ENCODE results near the gene IPO4.

Gene IPO4

DNA sequence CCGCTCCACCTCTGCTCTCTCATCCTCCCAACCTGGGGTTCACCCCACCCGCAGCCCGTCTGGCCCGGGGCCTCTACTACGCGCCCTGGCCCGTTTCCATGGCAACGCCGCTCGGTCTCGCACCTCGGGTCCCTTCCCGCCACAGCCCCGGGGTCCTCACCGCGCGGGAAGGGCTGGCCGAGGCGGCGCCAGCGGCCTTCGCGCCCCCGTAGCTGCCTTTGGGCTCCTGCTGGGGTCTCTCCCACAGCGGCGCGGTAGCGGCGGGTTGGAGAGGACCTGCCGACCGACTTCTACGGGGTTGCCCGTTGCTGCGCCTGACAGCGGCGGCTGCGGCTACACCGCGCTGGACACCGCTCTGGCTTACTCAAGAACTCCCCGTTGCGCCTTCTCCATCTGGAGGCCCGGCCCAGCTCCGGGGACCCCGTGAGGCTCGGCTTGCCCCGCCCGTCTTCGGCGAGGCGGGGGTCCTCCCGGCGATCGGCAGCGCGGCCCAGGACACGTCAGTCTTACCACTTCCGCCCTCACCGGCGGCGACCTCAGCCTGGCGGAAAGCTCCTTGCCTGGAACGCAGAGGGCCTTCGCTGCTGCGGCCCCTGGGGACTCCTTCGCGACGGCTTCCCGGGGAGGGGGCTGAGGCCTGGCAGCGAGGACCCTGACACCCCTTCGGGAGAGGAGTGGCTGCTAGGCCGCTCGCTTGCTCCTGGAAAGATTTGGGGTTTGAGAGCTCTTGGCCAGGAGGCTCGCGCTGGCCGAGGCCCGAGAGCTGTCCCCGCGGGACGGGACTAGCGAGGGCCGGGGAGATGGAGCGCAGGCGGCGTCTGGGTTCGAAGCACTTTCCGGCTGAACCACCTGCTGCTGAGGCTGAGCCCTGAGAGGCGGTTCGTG is 6.8 kb upstream of the IPO4 start, which contains the start of gene TM9SF1:
Gene TM9SF1, minus strand, starts transcription at position 256 of the 885 bp plus-strand sequence. CDS start 422 bp downstream, outside the sequence.
- CTCF ChIA-PET: interaction anchor here (0.6 to 2.4 kb wide), 3 partner anchors 35 to 235 kb away, joined by 3 to 10 read pairs (median 3); partner anchors contain the start of gene IRF9
- POLR2A ChIA-PET: interaction anchor here (0.6 to 4.1 kb wide), 21 partner anchors 8 to 159 kb away, joined by 3 to 43 read pairs (median 5); partner anchors contain the start of genes CHMP4A, CIDEB, DCAF11 and EMC9
- Histone ChIP-seq H3K4me1 (ENCODE audit: control insufficient read depth, insufficient read depth, low read length) (peaks cover 4% of the 10 kb centered on the region; the same call in 1 of the 2 replicates), H3K27ac (ENCODE audit: extremely low read depth, low read depth, low read length) (peak within 1 kb of the TSS; percentile 97), H3K36me3 (ENCODE audit: control insufficient read depth in 2 of 2, insufficient read depth in 1 of 2, low read length in 2 of 2) (peaks cover 10 to 46% of the 10 kb centered on the region in 2 experiments), H3K4me3 (ENCODE audit: low read depth, low read length) (peak within 1 kb of the TSS; percentile 89), H3K9me3 (ENCODE audit: control insufficient read depth, insufficient read depth, low read depth, low read length) (no peaks in the 10 kb centered on the region)
- TF ChIP-seq TSHZ1 (tag by site-specific recombination; IDR thresholded peaks at IDR 0.05; ENCODE audit: borderline replicate concordance) (0 out of 2 replicates have a peak, but pooled peaks have one; percentile 45), ZNF394 (tag by site-specific recombination; IDR thresholded peaks at IDR 0.05; ENCODE audit: borderline replicate concordance) (peak; percentile 52; the same call in 1 of the 2 replicates), ZFP69B (tag by site-specific recombination; IDR thresholded peaks at IDR 0.05) (peak; percentile 26; the same call in 1 of the 2 replicates), ZNF112 (tag by site-specific recombination; IDR thresholded peaks at IDR 0.05) (no peak), ZNF555 (tag by site-specific recombination; conservative IDR thresholded peaks at IDR 0.05) (no peak), ZNF24 (tag by site-specific recombination; IDR thresholded peaks at IDR 0.05) (no peak; the same call in 1 of the 2 replicates), ZNF600 (tag by site-specific recombination; IDR thresholded peaks at IDR 0.05) (peak; percentile 73), ZNF341 (tag by site-specific recombination; IDR thresholded peaks at IDR 0.05; ENCODE audit: low read depth) (no peak), ZBTB10 (tag by site-specific recombination; IDR thresholded peaks at IDR 0.05) (peak; percentile 52), ZNF629 (tag by site-specific recombination; IDR thresholded peaks at IDR 0.05) (peak; percentile 85), ZSCAN23 (tag by site-specific recombination; IDR thresholded peaks at IDR 0.05) (no peak; the same call in 1 of the 2 replicates), ZNF248 (tag by site-specific recombination; IDR thresholded peaks at IDR 0.05) (no peak), YY1 (tag by site-specific recombination; IDR thresholded peaks at IDR 0.05) (peak; percentile 49), KLF10 (tag by site-specific recombination; IDR thresholded peaks at IDR 0.05) (peak; percentile 64; the same call in 1 of the 2 replicates), KLF9 (tag by site-specific recombination; IDR thresholded peaks at IDR 0.05; ENCODE audit: low read depth) (peak; percentile 29; the same call in 1 of the 2 replicates), ZNF561 (tag by site-specific recombination; IDR thresholded peaks at IDR 0.05; ENCODE audit: borderline replicate concordance) (peak; percentile 84)
- TF ChIP-seq, protein P1, sequence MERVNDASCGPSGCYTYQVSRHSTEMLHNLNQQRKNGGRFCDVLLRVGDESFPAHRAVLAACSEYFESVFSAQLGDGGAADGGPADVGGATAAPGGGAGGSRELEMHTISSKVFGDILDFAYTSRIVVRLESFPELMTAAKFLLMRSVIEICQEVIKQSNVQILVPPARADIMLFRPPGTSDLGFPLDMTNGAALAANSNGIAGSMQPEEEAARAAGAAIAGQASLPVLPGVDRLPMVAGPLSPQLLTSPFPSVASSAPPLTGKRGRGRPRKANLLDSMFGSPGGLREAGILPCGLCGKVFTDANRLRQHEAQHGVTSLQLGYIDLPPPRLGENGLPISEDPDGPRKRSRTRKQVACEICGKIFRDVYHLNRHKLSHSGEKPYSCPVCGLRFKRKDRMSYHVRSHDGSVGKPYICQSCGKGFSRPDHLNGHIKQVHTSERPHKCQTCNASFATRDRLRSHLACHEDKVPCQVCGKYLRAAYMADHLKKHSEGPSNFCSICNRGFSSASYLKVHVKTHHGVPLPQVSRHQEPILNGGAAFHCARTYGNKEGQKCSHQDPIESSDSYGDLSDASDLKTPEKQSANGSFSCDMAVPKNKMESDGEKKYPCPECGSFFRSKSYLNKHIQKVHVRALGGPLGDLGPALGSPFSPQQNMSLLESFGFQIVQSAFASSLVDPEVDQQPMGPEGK (tag by site-specific recombination; IDR thresholded peaks at IDR 0.05): peak; percentile 92
- TF ChIP-seq, protein P2, sequence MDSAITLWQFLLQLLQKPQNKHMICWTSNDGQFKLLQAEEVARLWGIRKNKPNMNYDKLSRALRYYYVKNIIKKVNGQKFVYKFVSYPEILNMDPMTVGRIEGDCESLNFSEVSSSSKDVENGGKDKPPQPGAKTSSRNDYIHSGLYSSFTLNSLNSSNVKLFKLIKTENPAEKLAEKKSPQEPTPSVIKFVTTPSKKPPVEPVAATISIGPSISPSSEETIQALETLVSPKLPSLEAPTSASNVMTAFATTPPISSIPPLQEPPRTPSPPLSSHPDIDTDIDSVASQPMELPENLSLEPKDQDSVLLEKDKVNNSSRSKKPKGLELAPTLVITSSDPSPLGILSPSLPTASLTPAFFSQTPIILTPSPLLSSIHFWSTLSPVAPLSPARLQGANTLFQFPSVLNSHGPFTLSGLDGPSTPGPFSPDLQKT (IDR thresholded peaks at IDR 0.05; ENCODE audit: borderline replicate concordance, low read depth, low read length): no peak
- TF ChIP-seq, protein P3, sequence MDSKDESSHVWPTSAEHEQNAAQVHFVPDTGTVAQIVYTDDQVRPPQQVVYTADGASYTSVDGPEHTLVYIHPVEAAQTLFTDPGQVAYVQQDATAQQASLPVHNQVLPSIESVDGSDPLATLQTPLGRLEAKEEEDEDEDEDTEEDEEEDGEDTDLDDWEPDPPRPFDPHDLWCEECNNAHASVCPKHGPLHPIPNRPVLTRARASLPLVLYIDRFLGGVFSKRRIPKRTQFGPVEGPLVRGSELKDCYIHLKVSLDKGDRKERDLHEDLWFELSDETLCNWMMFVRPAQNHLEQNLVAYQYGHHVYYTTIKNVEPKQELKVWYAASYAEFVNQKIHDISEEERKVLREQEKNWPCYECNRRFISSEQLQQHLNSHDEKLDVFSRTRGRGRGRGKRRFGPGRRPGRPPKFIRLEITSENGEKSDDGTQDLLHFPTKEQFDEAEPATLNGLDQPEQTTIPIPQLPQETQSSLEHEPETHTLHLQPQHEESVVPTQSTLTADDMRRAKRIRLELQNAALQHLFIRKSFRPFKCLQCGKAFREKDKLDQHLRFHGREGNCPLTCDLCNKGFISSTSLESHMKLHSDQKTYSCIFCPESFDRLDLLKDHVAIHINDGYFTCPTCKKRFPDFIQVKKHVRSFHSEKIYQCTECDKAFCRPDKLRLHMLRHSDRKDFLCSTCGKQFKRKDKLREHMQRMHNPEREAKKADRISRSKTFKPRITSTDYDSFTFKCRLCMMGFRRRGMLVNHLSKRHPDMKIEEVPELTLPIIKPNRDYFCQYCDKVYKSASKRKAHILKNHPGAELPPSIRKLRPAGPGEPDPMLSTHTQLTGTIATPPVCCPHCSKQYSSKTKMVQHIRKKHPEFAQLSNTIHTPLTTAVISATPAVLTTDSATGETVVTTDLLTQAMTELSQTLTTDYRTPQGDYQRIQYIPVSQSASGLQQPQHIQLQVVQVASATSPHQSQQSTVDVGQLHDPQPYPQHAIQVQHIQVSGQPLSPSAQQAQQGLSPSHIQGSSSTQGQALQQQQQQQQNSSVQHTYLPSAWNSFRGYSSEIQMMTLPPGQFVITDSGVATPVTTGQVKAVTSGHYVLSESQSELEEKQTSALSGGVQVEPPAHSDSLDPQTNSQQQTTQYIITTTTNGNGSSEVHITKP (tag by site-specific recombination; IDR thresholded peaks at IDR 0.05): peak; percentile 85
- TF ChIP-seq, protein P4, sequence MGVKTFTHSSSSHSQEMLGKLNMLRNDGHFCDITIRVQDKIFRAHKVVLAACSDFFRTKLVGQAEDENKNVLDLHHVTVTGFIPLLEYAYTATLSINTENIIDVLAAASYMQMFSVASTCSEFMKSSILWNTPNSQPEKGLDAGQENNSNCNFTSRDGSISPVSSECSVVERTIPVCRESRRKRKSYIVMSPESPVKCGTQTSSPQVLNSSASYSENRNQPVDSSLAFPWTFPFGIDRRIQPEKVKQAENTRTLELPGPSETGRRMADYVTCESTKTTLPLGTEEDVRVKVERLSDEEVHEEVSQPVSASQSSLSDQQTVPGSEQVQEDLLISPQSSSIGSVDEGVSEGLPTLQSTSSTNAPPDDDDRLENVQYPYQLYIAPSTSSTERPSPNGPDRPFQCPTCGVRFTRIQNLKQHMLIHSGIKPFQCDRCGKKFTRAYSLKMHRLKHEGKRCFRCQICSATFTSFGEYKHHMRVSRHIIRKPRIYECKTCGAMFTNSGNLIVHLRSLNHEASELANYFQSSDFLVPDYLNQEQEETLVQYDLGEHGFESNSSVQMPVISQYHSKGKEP (tag by site-specific recombination; IDR thresholded peaks at IDR 0.05): no peak
